Activated effector memory CD4-positive, alpha-beta T cell treated with Interleukin-2 at 50 U/mL for 16 hours (primary cell): Measurements from ENCODE around the gene RSPH1.

Experiments used
- DNase-seq: peaks from one replicate; pipeline ENCODE4 v3.0.0-alpha.2; 2020

Gene RSPH1

GRCh38 chr21:42443181-42443785, 52.7 kb downstream of the RSPH1 start:
- DNase-seq: no peak

- DNase-seq: no peak
Observed at GRCh38 chr21:42441963-42442362, 54.1 kb downstream of the RSPH1 start.

- no peak for DNase-seq
Observed at GRCh38 chr21:42440187-42440792, 55.7 kb downstream of the RSPH1 start.

GRCh38 chr21:42439284-42440186, 56.5 kb downstream of the RSPH1 start:
- DNase-seq: no peak

GRCh38 chr21:42438316-42439205, 57.5 kb downstream of the RSPH1 start:
- DNase-seq: no peak

- no peak for DNase-seq
Observed at GRCh38 chr21:42437786-42438185, 58.2 kb downstream of the RSPH1 start.

- no peak for DNase-seq
Observed at GRCh38 chr21:42436914-42437313, 59.1 kb downstream of the RSPH1 start.

GRCh38 chr21:42435833-42436232, 60.2 kb downstream of the RSPH1 start:
- no peak for DNase-seq

GRCh38 chr21:42435401-42435800, 60.6 kb downstream of the RSPH1 start:
- DNase-seq: no peak

- no peak for DNase-seq
Observed at GRCh38 chr21:42434884-42435283, 61.1 kb downstream of the RSPH1 start.

GRCh38 chr21:42433946-42434551, 62.0 kb downstream of the RSPH1 start:
- DNase-seq: no peak

- no peak for DNase-seq
Observed at GRCh38 chr21:42432695-42433094, 63.3 kb downstream of the RSPH1 start.

- no peak for DNase-seq
Observed at GRCh38 chr21:42431196-42431595, 64.8 kb downstream of the RSPH1 start.

GRCh38 chr21:42430521-42430920, 65.5 kb downstream of the RSPH1 start:
- no peak for DNase-seq

- no peak for DNase-seq
Observed at GRCh38 chr21:42429856-42430255, 66.2 kb downstream of the RSPH1 start.

- no peak for DNase-seq
Observed at GRCh38 chr21:42429021-42429420, 67.0 kb downstream of the RSPH1 start.

GRCh38 chr21:42427809-42428419, 68.1 kb downstream of the RSPH1 start:
- DNase-seq: no peak

GRCh38 chr21:42426876-42427480, 69.0 kb downstream of the RSPH1 start:
- DNase-seq: no peak

- no peak for DNase-seq
Observed at GRCh38 chr21:42426424-42426823, 69.6 kb downstream of the RSPH1 start.

- no peak for DNase-seq
Observed at GRCh38 chr21:42425591-42425990, 70.4 kb downstream of the RSPH1 start.

- DNase-seq: peak; percentile 77
Observed at GRCh38 chr21:42424914-42425541, 71.0 kb downstream of the RSPH1 start.
